ENCODE results near the gene NR1D1.

NR1D1 gene

DNA sequence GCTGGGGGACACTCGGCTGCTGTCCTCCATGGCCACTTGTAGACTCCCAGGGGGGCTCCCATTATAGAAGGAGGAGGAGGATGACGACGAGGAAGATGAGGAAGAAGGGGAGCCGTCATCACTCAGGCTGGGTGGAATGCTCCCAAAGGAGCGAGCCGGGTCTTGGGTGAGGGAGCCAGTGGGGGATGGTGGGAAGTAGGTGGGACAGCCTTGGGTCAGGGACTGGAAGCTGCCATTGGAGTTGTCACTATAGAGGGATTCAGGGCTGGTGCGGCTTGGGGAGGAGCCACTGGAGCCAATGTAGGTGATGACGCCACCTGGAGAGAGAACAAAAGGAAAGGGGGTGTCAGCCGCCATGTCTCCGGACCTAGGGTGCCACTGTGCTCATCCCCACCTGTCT lies 3.3 kb downstream of the NR1D1 start:
- DNase-seq: no peak
- no peak for ATAC-seq

DNA sequence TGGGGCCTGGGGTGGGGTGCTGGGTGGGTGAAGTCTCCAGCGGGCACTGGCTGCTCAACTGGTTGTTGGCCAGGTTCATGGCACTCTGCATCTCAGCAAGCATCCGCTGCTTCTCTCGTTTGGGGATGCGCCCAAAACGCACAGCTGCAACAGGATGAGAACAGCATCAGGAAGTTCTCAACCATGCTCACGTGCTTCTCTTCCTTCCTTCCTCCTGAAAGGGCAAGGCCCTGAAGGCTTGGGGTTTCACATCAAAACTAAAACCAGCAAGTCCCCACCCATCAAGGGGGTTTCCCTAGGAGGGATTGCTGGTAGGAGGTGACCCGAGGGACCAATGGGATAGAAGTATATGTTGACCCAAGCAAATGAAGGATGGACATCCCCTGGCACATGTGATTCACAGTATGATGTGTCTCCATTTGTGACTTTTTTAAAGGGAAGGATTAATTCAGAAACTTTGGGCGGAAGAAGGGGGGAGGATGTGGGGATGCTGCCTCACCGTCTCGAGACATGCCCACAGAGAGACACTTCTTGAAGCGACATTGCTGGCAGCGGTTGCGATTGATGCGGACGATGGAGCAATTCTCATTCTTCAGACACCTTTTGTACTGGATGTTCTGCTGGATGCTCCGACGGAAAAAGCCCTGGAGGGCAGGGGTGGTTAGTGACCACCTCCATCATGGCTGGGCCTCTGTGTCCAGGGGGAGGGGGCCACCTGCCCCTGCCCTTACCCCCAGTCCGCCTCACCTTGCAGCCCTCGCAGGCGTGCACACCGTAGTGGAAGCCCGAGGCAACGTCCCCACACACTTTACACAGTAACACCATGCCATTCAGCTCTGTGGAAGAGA lies 4.2 kb downstream of the NR1D1 start:
- peak; percentile 82 for DNase-seq

DNA sequence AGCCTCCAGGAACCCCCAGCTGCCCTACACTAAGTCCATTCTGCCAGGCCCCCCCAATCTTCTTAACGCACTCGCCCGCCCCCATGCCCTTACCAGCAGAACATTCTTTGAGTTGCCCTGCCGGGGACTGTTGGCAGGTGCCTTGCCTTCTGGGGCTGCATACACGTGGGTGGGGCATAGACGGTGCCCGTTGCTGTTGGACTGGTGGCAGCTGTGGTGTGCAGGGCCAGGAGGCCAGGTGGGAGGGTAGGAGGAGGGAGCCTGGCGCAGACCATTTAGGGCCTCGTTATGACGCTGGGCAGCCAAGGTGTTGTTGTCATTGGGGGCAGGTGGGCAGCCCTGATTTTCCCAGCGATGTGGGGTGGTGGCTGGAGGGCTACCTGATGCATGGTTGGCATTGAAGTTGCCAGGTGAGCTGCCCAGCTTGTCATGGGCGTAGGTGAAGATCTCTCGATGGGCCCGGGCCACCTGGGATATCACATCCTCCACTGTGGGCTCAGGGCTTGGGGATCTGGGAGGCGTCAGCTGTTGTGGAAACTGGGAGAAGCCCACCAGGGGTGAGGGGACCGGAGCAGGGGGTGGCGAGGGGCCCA lies 4.9 kb downstream of the NR1D1 start:
- ATAC-seq (no peak), DNase-seq (no peak)

More for the DNA sequence above, 4.2 kb downstream of the NR1D1 start:
- ATAC-seq: peak; percentile 74

DNA sequence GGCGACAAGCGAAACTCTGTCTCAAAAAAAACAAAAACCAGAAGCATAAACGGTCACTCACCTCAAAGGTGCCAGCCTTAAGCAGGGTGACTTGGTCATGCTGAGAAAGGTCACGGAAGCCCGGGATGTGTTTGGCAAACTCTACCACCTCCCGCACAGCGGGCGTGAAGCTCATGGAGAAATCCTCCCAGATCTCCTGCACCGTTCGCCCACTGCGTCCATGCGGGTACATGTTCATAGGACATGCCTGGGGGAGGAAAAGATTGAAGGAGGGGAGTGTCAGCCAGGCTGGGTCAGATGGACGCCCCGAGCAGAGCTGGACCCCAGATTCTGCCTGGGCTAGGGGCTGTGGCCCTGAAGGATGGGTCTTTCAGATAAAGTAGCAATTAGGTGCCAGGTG lies 5.5 kb downstream of the NR1D1 start:
- DNase-seq (no peak), ATAC-seq (no peak)

DNA sequence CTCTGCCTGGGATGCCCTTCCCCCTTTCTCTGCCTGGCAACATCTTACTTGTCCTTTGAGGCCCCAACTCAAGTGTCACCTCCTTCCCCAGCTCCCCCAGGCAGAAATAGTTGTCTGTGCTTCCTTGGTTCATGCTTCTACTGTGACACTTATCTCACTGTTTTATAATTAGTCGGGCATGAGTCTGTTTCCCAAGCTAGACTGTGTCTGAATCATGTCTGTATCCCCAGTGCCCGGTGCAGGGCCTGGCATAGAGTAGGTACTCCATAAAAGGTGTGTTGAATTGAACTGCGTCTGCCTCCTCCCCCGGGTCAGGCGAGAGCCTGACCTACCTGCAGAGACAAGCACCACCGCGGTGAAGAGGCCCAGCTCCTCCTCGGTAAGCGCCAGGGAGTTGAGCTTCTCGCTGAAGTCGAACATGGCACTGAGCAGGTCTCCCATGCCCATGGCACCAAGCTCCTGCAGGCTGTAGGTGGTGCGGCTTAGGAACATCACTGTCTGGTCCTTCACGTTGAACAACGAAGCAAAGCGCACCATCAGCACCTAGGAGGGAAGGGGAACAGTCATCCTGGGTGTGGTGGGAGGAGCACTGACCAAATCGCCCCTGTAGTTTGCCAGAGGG lies 6.7 kb downstream of the NR1D1 start:
- no peak for ATAC-seq
- no peak for DNase-seq

DNA sequence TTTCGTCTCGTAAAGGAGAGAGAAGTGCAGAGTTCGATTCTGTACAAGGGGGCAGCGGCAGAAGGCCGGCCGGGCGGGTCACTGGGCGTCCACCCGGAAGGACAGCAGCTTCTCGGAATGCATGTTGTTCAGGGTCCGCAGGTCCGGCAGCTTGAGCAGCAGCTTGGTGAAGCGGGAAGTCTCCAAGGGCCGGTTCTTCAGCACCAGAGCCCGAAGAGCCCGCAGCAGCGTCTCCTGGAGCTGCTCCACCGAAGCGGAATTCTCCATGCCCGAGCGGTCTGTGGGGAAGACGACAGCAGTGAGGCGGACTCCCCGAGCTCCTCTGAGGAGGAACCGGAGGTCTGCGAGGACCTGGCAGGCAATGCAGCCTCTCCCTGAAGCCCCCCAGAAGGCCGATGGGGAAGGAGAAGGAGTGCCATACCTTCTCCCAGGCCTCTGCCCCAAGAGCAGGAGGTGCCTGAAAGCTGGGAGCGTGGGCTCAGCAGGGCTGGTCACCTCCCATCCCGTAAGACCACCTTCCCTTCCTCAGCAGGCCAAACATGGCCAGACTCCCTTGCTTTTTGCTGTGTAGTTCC lies 7.3 kb downstream of the NR1D1 start:
- no peak for ATAC-seq
- DNase-seq: no peak

DNA sequence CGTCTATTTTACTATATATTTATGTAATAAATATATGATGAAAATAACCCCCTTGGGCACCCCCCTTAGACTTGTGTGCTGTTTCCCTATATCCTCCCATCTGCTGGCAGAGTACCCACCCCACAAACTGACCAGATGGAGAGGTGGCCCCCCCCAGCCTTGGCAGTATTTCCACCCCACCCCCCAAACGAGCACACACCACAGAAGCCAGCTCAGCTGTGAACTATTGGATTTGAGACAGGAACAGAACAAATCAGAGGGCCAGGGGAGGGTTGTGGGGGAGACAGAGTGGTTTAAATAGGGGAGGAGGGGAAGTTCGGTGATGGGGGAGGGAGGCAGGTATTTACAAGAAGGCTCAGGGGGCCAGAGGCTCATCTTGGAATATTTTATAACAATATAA lies 7.8 kb downstream of the NR1D1 start:
- DNase-seq: no peak

DNA sequence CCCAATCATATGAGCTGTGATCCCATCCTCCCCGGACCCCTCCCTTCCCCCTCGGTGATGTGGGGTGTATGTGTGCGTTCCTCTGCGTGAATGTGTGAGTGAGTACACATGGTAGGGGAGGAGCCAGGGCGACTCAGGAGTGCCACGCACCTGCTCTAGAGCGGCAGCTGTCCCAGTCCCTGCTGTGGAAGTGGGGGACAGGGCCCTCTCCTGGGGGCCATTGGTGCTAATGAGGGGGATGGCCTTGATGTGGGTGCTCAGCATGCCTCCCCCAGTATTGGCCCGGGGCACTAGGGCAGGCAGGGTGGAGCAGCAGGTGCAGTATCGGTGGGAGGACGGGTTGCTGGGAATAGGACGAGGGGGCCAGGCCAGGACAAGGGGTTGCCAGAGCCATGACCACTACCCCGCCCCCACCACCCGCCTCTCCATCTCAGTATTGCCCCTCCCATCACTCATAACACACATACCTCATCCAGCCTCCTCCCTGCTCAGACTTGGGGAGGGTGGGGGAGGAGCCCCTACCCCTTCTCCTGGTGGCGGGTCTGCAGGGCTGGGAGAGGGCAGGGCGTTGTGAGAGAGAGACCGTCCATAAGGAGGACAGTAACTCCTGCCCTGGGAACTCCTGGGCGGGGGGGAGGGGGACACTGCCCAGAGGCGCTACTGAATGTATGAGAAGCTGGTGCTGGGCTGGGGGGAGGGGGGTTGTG lies 8.5 kb downstream of the NR1D1 start:
- DNase-seq: no peak
- no peak for ATAC-seq

More for the DNA sequence above, 7.8 kb downstream of the NR1D1 start:
- no peak for ATAC-seq

DNA sequence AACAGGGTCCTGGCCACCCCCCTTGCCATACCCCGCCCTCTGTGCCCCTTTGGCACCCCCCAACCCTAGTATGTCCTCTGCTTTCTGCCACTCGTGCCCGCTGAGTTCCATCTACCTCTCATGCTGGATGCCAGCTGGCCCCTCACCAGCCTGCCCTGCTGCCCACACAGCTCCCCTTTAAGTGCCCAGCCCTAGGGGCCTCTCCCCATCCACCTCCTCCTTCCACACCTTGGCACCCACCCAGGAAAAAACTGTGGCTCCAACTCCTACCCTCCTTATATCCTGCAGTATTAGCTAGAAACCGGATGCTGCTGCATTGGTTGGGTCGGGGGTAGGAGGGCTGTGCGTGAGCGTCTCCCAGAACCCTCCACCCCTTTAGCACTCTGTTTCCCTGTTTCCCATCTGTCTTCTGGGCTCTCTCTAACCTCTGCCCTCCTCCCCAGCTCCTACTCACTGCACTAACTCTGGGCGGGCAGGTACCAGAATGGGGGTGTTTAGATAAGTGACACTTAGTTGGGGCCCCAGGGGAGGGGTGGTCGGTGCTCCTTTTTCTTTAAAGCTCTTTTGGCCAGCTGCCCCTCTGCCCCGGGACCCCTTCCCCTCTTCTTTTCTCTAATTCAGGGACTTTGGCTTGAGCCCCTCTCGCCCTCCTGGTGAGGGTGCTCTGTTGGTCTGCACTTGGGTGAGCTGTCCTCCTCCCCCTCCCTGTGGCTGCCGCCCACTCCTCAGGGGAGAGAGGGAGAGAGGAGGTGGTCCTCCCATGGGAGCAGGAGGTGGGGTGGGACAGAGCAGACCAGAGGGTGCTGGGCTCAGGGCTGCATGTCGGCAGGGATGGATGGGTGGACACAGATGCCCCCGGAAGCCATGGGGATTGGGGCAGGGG lies 9.9 kb downstream of the NR1D1 start:
- no peak for DNase-seq
- no peak for ATAC-seq

DNA sequence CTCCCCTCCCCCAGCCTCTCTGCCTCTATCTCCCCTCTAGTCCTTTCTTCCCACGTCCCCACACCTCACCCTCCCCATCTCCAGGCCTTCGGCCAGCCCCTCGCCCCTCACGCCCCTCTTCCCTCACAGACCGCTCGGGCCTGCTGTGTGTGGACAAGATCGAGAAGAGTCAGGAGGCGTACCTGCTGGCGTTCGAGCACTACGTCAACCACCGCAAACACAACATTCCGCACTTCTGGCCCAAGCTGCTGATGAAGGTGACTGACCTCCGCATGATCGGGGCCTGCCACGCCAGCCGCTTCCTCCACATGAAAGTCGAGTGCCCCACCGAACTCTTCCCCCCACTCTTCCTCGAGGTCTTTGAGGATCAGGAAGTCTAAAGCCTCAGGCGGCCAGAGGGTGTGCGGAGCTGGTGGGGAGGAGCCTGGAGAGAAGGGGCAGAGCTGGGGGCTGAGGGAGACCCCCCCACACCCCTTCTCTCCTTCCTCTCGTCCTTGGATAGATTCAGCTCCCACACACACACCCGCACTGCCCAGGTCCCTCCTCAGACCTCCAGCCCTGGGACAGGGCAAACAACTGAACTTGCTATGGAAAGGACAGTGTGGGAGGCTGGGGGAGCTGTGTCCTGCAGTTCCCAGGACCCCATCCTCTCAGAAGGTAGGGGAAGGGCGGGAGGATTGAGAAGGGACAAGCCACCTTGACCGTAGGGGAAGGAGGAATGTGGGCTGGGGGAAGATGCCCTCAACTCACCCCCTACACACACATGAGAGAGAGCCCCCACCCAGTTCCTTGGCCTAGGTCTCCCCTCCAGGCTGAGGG lies 11.1 kb downstream of the NR1D1 start:
- DNase-seq (no peak), ATAC-seq (no peak)

DNA sequence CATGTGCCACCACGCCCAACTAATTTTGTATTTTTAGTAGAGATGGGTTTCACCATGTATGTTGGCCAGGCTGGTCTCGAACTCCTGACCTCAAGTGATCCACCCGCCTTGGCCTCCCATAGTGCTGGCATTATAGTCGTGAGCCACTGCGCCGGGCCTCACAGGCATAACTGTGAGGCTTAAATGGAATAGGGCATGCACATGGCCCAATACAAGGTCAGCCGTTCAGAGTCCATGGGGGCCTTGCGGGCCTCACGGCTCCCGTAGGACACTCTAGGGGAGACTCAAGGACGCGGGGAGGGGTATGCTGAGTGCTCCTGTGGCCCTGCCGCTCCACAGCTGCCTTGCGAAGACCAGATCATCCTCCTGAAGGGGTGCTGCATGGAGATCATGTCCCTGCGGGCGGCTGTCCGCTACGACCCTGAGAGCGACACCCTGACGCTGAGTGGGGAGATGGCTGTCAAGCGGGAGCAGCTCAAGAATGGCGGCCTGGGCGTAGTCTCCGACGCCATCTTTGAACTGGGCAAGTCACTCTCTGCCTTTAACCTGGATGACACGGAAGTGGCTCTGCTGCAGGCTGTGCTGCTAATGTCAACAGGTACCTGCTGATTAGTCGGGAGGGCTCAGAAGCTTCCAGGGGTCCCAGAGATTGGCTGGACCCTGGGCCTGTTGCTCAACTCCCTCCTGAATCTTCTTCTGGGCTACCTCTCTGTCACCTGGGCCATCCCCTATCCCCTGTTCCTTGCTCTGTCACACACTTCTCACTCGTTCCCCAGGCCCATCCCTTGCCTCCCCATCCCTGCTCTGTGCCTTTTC lies 12.3 kb downstream of the NR1D1 start:
- DNase-seq (no peak), ATAC-seq (no peak)

DNA sequence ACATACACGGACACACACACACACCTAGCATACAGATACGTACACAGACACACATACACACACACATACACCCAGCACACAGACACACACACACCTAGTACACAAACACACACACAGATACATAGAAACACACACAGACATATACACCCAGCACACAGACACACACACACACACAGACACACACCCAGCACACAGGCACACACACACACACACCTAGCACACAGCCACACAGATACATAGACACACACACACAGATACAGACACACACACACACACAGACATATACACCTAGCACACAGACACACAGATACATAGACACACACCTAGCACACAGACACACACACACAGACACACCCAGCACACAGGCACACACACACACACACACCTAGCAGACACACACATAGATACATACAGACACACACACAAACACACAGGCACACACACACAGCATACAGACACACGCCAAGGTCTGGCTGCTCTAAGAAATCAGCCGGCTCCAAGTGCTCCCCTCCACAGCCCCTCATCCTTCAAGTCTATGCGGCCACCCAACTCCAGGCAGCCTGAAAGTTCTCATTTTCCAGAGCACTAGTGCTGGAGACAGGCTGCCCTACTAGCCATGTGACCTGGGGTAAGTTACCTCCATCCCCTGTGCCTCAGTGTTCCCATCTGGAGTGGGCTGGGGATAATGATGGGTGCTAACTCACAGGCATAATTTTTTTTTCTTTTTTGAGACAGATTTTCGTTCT lies 13.2 kb downstream of the NR1D1 start:
- no peak for DNase-seq
- no peak for ATAC-seq

DNA sequence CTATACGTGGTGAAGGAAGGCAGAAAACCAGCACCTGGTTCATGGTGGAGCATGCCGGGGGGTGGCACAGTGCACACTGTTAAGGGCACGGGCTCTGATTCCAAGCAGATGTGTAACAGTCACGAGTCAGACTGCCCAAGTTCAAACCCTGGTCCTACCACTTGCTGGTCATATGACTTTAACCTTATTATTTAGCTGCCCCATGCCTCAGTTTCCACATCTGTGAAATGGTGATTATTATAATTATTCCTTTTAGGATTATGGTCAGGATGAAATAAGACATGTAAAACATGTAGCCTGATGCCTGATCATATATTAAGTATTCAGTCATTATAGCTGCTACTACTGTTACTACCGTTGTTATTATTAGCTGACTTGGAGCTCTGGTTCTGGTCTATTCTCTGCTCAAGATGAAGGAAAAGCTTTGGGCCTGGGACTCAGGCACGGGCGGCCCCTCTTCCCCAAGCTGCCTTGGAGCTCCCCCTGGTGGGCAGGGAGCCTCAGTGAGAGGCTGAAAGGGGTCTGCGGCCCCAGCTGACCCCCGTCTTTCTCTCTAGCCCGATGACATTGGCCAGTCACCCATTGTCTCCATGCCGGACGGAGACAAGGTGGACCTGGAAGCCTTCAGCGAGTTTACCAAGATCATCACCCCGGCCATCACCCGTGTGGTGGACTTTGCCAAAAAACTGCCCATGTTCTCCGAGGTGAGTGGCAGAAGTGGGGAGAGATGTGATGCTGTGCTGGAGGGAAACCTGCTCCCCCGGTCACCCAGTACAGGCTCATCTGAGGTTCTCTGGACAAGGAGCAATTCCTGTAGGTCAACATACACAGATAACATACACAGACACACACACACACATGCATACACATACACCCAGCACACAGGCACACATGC lies 14.0 kb downstream of the NR1D1 start:
- ATAC-seq: peak; percentile 39
- DNase-seq: peak; percentile 82

DNA sequence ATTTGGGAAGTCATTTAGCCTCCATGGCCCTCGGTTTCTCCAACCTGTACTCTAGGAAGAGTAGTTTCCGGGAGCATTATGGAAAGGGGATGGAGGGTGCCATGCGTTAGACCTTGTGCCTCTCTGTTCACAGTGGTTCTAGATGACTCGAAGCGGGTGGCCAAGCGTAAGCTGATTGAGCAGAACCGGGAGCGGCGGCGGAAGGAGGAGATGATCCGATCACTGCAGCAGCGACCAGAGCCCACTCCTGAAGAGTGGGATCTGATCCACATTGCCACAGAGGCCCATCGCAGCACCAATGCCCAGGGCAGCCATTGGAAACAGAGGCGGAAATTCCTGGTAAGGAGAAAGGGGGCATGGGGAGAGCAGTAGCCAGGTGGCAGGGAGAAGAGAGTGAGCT lies 15.9 kb downstream of the NR1D1 start:
- no peak for DNase-seq
- no peak for ATAC-seq

DNA sequence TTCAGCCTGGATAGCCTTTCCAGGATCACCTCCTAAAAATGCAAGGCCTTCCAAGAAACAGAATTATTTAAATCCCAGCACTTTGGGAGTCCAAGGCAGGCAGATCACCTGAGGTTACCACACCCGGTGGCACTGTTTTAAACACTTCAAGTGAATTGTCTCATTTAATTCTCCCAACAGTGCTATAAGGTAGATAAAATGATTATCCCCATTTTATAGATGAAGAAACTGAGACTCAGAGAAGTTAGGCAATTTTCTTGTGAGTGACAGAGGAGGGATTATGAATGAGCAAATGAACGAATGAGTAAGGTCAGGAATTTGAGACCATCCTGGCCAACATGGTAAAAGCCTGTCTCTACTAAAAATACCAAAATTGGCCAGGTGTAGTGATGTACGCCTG lies 20.8 kb downstream of the NR1D1 start:
- ATAC-seq (no peak), DNase-seq (no peak)

DNA sequence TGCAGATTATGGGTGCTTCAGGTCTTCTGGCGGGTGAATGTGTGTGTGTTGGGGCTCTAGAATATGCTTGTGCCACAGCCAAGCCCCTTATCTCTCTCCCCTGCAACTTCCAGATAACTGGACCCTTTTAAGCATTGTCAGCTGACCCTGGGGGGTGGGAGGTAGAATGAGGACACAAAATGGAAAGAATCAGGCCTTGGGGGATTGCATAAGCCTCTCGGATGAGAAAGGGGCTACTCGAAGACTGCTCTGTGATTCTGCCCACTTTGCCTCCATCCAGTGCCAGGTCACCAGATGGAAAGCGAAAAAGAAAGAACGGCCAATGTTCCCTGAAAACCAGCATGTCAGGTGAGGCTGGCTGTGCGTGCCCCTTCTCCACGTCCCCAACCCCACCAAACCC lies 23.8 kb downstream of the NR1D1 start:
- no peak for ATAC-seq

DNA sequence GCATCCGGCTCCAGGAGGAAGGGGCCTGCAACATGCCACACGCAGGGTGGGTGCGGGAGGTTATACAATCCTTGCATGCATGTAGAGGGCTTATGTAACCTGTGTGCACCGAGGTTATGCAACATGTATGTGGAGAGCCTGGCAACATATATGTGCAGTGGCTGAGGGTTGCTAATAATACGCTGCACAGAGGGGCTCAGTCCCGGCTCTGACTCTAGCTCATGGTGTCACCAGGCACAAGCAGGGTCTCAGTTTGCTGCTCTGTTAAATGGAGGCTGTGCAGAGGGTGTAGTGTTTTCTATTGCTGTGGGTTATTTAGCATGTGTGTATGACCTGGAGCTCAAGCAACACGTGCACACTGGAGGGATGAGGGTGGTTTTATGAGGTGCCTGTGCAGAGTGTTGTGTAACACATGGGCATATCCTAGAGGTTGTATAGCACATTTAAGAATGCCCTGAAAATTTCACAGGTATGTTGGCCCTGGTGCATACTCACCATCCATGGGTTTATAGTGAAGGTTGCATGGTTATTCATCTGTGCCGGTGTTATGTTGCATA lies 24.4 kb downstream of the NR1D1 start:
- no peak for DNase-seq
- no peak for ATAC-seq

More for the DNA sequence above, 23.8 kb downstream of the NR1D1 start:
- DNase-seq: no peak
